CD14-positive monocyte (primary cell): ENCODE results near the gene CFHR4. TPM values are rescaled to one million over a fixed set of nuclear protein-coding genes. Genes with fewer than 3 reads are reported as not detected.

Experiments
- DNase-seq, 3 donors: peaks; one replicate each; pipeline ENCODE4 v3.0.0-alpha.2; 2011 to 2022
- H2AFZ ChIP-seq: 2 replicates; pipeline ENCODE4 v1.6.0; 2012; ENCODE audit warnings: mild to moderate bottlenecking, low read depth, low read length, inconsistent platforms; ENCODE audit not compliant: insufficient read depth, poor library complexity, severe bottlenecking
- H3K27ac ChIP-seq, 2 donors: 1 replicate in 1 of 2; 2 replicates in 1 of 2; pipeline ENCODE4 v1.5.1; 2012 to 2013; ENCODE audit warnings: low read length in 2 of 2, control low read depth in 1 of 2, inconsistent platforms in 1 of 2, low read depth in 1 of 2, mild to moderate bottlenecking in 1 of 2
- H3K27me3 ChIP-seq, 2 donors: one replicate each; pipeline versions ENCODE4 v1.6.0 to v1.6.1; 2011 to 2013; ENCODE audit warnings: low read length in 2 of 2; ENCODE audit not compliant: control insufficient read depth in 2 of 2, insufficient read depth in 2 of 2
- H3K36me3 ChIP-seq, 2 donors: replicated peaks in 1 of 2; 1 replicate in 1 of 2; 2 replicates in 1 of 2; pipeline versions ENCODE4 v1.5.1 to v1.6.1; 2012 to 2013; ENCODE audit warnings: low read length in 2 of 2, control low read depth in 1 of 2, inconsistent platforms in 1 of 2, mild to moderate bottlenecking in 1 of 2; ENCODE audit not compliant: insufficient read depth in 2 of 2, control insufficient read depth in 1 of 2
- H3K4me1 ChIP-seq, 2 donors: 1 replicate in 1 of 2; 2 replicates in 1 of 2; pipeline versions ENCODE4 v1.5.1 to v1.6.1; 2012 to 2013; ENCODE audit warnings: low read length in 2 of 2, control low read depth in 1 of 2, inconsistent platforms in 1 of 2, mild to moderate bottlenecking in 1 of 2, moderate library complexity in 1 of 2; ENCODE audit not compliant: insufficient read depth in 2 of 2, control insufficient read depth in 1 of 2
- H3K4me2 ChIP-seq: replicated peaks from 2 replicates; pipeline ENCODE3; 2012; ENCODE audit warnings: low read length, moderate library complexity, mild to moderate bottlenecking; ENCODE audit not compliant: poor library complexity, severe bottlenecking; ENCODE audit errors: extremely low read depth
- H3K4me3 ChIP-seq, 3 experiments: fragments of 200-600 bp in 1 of 3; sonication (generic) in 1 of 3; replicated peaks in 1 of 3; 1 replicate in 2 of 3; 2 replicates in 1 of 3; pipeline ENCODE4 v1.5.1; 2011 to 2013; ENCODE audit warnings: low read length in 3 of 3, mild to moderate bottlenecking in 3 of 3, control low read depth in 2 of 3, low read depth in 2 of 3, inconsistent platforms in 1 of 3, moderate library complexity in 1 of 3
- H3K79me2 ChIP-seq: 2 replicates; pipeline ENCODE4 v1.6.0; 2012; ENCODE audit warnings: mild to moderate bottlenecking, control low read depth, inconsistent platforms, low read length, moderate library complexity; ENCODE audit not compliant: insufficient read depth
- H3K9ac ChIP-seq: 2 replicates; pipeline ENCODE4 v1.6.0; 2017; ENCODE audit warnings: low read length, mild to moderate bottlenecking; ENCODE audit not compliant: insufficient read depth, poor library complexity, severe bottlenecking
- H3K9me3 ChIP-seq, 2 donors: replicated peaks in 1 of 2; 1 replicate in 1 of 2; 2 replicates in 1 of 2; pipeline versions ENCODE4 v1.5.1 to v1.6.1; 2012 to 2013; ENCODE audit warnings: low read length in 2 of 2, control low read depth in 1 of 2; ENCODE audit not compliant: control insufficient read depth in 1 of 2, insufficient read depth in 1 of 2
- H4K20me1 ChIP-seq: 2 replicates; pipeline ENCODE4 v1.6.0; 2012; ENCODE audit warnings: mild to moderate bottlenecking, low read length, control low read depth, moderate library complexity; ENCODE audit not compliant: insufficient read depth
- H3K27ac Mint-ChIP-seq, 7 donors: one replicate each; pipeline ENCODE4 v1.8.0; 2020; ENCODE audit warnings: mild to moderate bottlenecking in 7 of 7, mixed read lengths in 7 of 7, moderate library complexity in 6 of 7, inconsistent platforms in 2 of 7
- H3K27me3 Mint-ChIP-seq, 3 donors: one replicate each; pipeline ENCODE4 v1.8.0; 2021 to 2022; ENCODE audit warnings: low read depth in 3 of 3, mild to moderate bottlenecking in 3 of 3, mixed read lengths in 3 of 3, moderate library complexity in 3 of 3, inconsistent platforms in 1 of 3
- H3K36me3 Mint-ChIP-seq, 2 donors: one replicate each; pipeline ENCODE4 v1.8.0; 2020; ENCODE audit warnings: mixed read lengths in 2 of 2, inconsistent platforms in 1 of 2, mild to moderate bottlenecking in 1 of 2
- H3K4me1 Mint-ChIP-seq: one replicate; pipeline ENCODE4 v1.8.0; 2020; ENCODE audit warnings: mild to moderate bottlenecking, mixed read lengths
- H3K4me3 Mint-ChIP-seq, 2 donors: one replicate each; pipeline ENCODE4 v1.8.0; 2020; ENCODE audit warnings: mild to moderate bottlenecking in 2 of 2, mixed read lengths in 2 of 2, moderate library complexity in 1 of 2
- H3K9me3 Mint-ChIP-seq, 7 donors: one replicate each; pipeline ENCODE4 v1.8.0; 2020 to 2022; ENCODE audit warnings: mixed read lengths in 7 of 7, mild to moderate bottlenecking in 6 of 7, moderate library complexity in 6 of 7, inconsistent platforms in 2 of 7
- WGBS: methylation state at CpG from one replicate; pipeline ENCODE4 v1.1.5; 2013; ENCODE audit warnings: missing lambda C conversion rate; ENCODE audit not compliant: insufficient coverage; 5-methylcytosine and 5-hydroxymethylcytosine counted together
- intact Hi-C, 2 donors: fragments of 100-400 bp; cut with micrococcal nuclease; formaldehyde crosslinking; loops; one replicate each; pipeline versions ENCODE4 v1.15.0 to v1.15.1; 2023
- polyA plus RNA-seq, 3 donors: library from polyadenylated mRNA; depleted of rRNA in 1 of 3; unstranded in 2 of 3; stranded (reverse) in 1 of 3; fragments of 300-500 nt in 2 of 3; fragments of >200 nt in 1 of 3; fragmentation: Illumina TruSeq in 2 of 3; gene quantifications; 1 replicate in 2 of 3; 2 replicates in 1 of 3; pipeline ENCODE4 v1.2.3, GENCODE V29; 2012 to 2021
- TF ChIP-seq, protein P1 (sequence below): fragments of 200-600 bp; IDR thresholded peaks from one replicate; pipeline ENCODE4 v1.8.0; 2022; ENCODE audit warnings: antibody characterized with exemption, mild to moderate bottlenecking

CFHR4 gene
- polyA plus RNA-seq, 3 donors: not detected

DNA sequence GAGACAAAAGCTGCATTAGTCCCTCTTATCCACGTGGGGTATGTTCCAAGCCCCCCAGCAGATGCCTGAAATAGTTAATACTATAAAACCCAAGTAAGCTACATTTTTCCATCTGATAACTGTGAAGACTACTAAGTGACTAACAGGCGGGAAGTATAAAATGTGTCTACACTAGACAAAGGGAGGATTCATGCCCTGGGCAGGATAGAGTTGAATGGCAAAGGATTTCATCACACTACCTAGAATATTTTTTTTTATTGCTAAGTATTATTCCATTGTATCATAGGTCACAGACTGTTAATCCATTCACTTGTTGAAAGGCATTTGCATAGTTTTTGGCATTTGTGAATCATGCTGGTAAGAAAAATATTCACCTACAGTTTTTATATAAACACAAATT, 26.4 kb upstream of the CFHR4 start:
- Histone ChIP-seq H3K4me1 (no peaks in the 10 kb centered on the region), H3K9ac (no peak overlapping the region), H3K79me2 (no peaks in the 10 kb centered on the region), H3K36me3 (no peaks in the 10 kb centered on the region), H3K27me3 (no peaks in the 10 kb centered on the region), H3K27ac (no peak overlapping the region), H4K20me1 (no peaks in the 10 kb centered on the region), H3K4me2 (no peak overlapping the region), H3K9me3 (peaks cover 0 to 3% of the 10 kb centered on the region in 2 donors), H3K4me3 (no peak overlapping the region), H2AFZ (no peak overlapping the region)
- H3K4me3 Mint-ChIP-seq: no peak overlapping the region
- peaks cover 2 to 13% (median 3%) of the 10 kb centered on the region in 7 donors for H3K9me3 Mint-ChIP-seq
- no peak overlapping the region for H3K27ac Mint-ChIP-seq
- intact Hi-C loops: no loop called here
- no peak for DNase-seq
- TF ChIP-seq, protein P1, sequence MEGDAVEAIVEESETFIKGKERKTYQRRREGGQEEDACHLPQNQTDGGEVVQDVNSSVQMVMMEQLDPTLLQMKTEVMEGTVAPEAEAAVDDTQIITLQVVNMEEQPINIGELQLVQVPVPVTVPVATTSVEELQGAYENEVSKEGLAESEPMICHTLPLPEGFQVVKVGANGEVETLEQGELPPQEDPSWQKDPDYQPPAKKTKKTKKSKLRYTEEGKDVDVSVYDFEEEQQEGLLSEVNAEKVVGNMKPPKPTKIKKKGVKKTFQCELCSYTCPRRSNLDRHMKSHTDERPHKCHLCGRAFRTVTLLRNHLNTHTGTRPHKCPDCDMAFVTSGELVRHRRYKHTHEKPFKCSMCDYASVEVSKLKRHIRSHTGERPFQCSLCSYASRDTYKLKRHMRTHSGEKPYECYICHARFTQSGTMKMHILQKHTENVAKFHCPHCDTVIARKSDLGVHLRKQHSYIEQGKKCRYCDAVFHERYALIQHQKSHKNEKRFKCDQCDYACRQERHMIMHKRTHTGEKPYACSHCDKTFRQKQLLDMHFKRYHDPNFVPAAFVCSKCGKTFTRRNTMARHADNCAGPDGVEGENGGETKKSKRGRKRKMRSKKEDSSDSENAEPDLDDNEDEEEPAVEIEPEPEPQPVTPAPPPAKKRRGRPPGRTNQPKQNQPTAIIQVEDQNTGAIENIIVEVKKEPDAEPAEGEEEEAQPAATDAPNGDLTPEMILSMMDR: no peak
- H3K27me3 Mint-ChIP-seq: no peaks in the 10 kb centered on the region
- no peaks in the 10 kb centered on the region for H3K4me1 Mint-ChIP-seq
- H3K36me3 Mint-ChIP-seq: no peaks in the 10 kb centered on the region
- WGBS: no CpG with 5 or more reads among the region's 2 CpGs

DNA sequence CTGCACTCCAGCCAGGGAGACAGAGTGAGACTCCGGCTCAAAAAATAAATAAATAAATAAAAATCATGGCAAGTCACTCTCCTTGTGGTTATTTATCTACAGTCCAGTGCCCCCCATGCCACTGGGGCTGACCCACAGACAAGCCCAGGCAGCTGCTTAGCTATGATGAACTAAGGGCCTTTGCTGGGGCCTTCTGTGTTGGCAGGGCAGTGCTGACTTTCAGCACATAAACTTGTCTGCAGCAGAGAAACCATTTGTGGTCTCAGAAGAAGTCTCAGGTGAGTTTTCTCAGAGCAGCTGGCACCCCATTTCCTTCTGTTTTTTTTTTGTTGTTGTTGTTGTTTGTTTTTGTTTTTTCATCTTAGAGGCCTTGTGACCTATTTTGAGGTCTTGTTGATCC, 20.9 kb upstream of the CFHR4 start:
- no peak overlapping the region for H3K9ac ChIP-seq
- H2AFZ ChIP-seq: no peak overlapping the region
- no peaks in the 10 kb centered on the region for H3K79me2 ChIP-seq
- Mint-ChIP-seq H3K9me3 (peaks cover 3 to 22% (median 8%) of the 10 kb centered on the region in 7 donors), H3K36me3 (no peaks in the 10 kb centered on the region), H3K4me1 (no peaks in the 10 kb centered on the region), H3K27ac (no peak overlapping the region), H3K4me3 (no peak overlapping the region), H3K27me3 (no peaks in the 10 kb centered on the region)
- no peak overlapping the region for H3K4me2 ChIP-seq
- no peak for DNase-seq
- H3K4me1 ChIP-seq: no peaks in the 10 kb centered on the region
- H3K9me3 ChIP-seq: peaks cover 9 to 19% of the 10 kb centered on the region in 2 donors
- WGBS: no CpG with 5 or more reads among the region's 1 CpG
- no peaks in the 10 kb centered on the region for H3K36me3 ChIP-seq
- no peaks in the 10 kb centered on the region for H4K20me1 ChIP-seq
- TF ChIP-seq, protein P1: no peak
- no peaks in the 10 kb centered on the region for H3K27me3 ChIP-seq
- no peak overlapping the region for H3K4me3 ChIP-seq
- H3K27ac ChIP-seq: no peak overlapping the region
- intact Hi-C loops: no loop called here
